Hepatocyte (in vitro differentiated cells): ENCODE results near the gene KCNQ1. TPM values are rescaled to one million over a fixed set of nuclear protein-coding genes. Genes with fewer than 3 reads are reported as not detected.

Source experiments
- DNase-seq: peaks from one replicate; pipeline ENCODE4 v3.0.0-alpha.2; 2016; ENCODE audit warnings: low spot score
- H2AFZ ChIP-seq: fragments of 200-600 bp; sonication (generic); 2 replicates; pipeline ENCODE4 v1.6.0; 2016; ENCODE audit warnings: antibody characterized with exemption, mild to moderate bottlenecking
- H3K27ac ChIP-seq: fragments of 200-600 bp; sonication (generic); 2 replicates; pipeline ENCODE4 v1.5.1; 2016; ENCODE audit warnings: mild to moderate bottlenecking
- H3K27me3 ChIP-seq: fragments of 200-600 bp; sonication (generic); 2 replicates; pipeline ENCODE4 v1.6.1; 2016
- H3K36me3 ChIP-seq: fragments of 200-600 bp; sonication (generic); replicated peaks from 2 replicates; pipeline ENCODE4 v1.5.1; 2016; ENCODE audit warnings: low read depth; ENCODE audit not compliant: insufficient read depth
- H3K4me1 ChIP-seq: fragments of 200-600 bp; sonication (generic); 2 replicates; pipeline ENCODE4 v1.5.1; 2016; ENCODE audit warnings: mild to moderate bottlenecking, moderate library complexity; ENCODE audit not compliant: insufficient read depth
- H3K4me2 ChIP-seq: fragments of 200-600 bp; sonication (generic); 2 replicates; pipeline ENCODE4 v1.6.0; 2016
- H3K4me3 ChIP-seq: fragments of 200-600 bp; sonication (generic); 2 replicates; pipeline ENCODE4 v1.5.1; 2016; ENCODE audit warnings: mild to moderate bottlenecking
- H3K79me2 ChIP-seq: fragments of 200-600 bp; sonication (generic); 2 replicates; pipeline ENCODE4 v1.6.0; 2017; ENCODE audit warnings: mild to moderate bottlenecking
- H3K9me2 ChIP-seq: fragments of 200-600 bp; sonication (generic); replicated peaks from 2 replicates; pipeline ENCODE4 v1.6.0; 2017; ENCODE audit warnings: mild to moderate bottlenecking; ENCODE audit not compliant: insufficient read depth
- H3K9me3 ChIP-seq: fragments of 200-600 bp; sonication (generic); 2 replicates; pipeline ENCODE4 v1.5.1; 2016; ENCODE audit warnings: low read depth, mild to moderate bottlenecking
- H4K20me1 ChIP-seq: fragments of 200-600 bp; sonication (generic); 2 replicates; pipeline ENCODE4 v1.6.0; 2016; ENCODE audit warnings: mild to moderate bottlenecking; ENCODE audit not compliant: insufficient read depth, poor library complexity, severe bottlenecking
- EZH2 ChIP-seq: fragments of 200-600 bp; sonication (generic); IDR thresholded peaks from 2 replicates; pipeline ENCODE4 v1.6.1; 2016; ENCODE audit warnings: antibody characterized with exemption, mild to moderate bottlenecking, borderline replicate concordance
- EZH2phosphoT487 ChIP-seq: fragments of 200-600 bp; sonication (generic); IDR thresholded peaks from one replicate; pipeline ENCODE4 v1.6.1; 2018; ENCODE audit warnings: antibody characterized with exemption, mild to moderate bottlenecking, low read depth, moderate library complexity; ENCODE audit not compliant: unreplicated experiment, severe bottlenecking
- WGBS: methylation state at CpG from one replicate; pipeline ENCODE4 v1.1.6; 2016; ENCODE audit warnings: low lambda C conversion rate; ENCODE audit errors: missing lambda C conversion rate; 5-methylcytosine and 5-hydroxymethylcytosine counted together
- polyA plus RNA-seq: library from polyadenylated mRNA; unstranded; fragments of >200 nt; fragmentation: Nextera tagmentation; extraction: Ambion mirVana; gene quantifications from 2 replicates; pipeline ENCODE4 v1.2.1, GENCODE V29; 2016
- total RNA-seq: library from RNA; depleted of rRNA; stranded (reverse); fragments of >200 nt; gene quantifications from 2 replicates; pipeline ENCODE4 v1.2.3, GENCODE V29; 2014
- TF ChIP-seq, protein P1 (sequence below): fragments of 200-600 bp; sonication (generic); IDR thresholded peaks from 2 replicates; pipeline ENCODE4 v1.5.1; 2016; ENCODE audit warnings: antibody characterized with exemption, mild to moderate bottlenecking; ENCODE audit not compliant: poor library complexity

Gene KCNQ1
- total and polyA plus RNA-seq, 2 experiments from 2014 or later: 1.8 to 6.4 TPM

GRCh38 chr11:2818503-2818902 is 373.7 kb downstream of the KCNQ1 start:
- Histone ChIP-seq H3K27ac (no peak overlapping the region), H3K27me3 (no peaks in the 10 kb centered on the region), H3K9me3 (no peaks in the 10 kb centered on the region), H4K20me1 (no peaks in the 10 kb centered on the region), H3K4me2 (no peak overlapping the region), H3K4me1 (peaks cover 11% of the 10 kb centered on the region), H3K79me2 (no peaks in the 10 kb centered on the region), H3K4me3 (no peak overlapping the region), H3K36me3 (no peaks in the 10 kb centered on the region), H3K9me2 (no peaks in the 10 kb centered on the region), H2AFZ (no peak overlapping the region)
- TF ChIP-seq EZH2 (no peak), EZH2phosphoT487 (no peak)
- TF ChIP-seq, protein P1, sequence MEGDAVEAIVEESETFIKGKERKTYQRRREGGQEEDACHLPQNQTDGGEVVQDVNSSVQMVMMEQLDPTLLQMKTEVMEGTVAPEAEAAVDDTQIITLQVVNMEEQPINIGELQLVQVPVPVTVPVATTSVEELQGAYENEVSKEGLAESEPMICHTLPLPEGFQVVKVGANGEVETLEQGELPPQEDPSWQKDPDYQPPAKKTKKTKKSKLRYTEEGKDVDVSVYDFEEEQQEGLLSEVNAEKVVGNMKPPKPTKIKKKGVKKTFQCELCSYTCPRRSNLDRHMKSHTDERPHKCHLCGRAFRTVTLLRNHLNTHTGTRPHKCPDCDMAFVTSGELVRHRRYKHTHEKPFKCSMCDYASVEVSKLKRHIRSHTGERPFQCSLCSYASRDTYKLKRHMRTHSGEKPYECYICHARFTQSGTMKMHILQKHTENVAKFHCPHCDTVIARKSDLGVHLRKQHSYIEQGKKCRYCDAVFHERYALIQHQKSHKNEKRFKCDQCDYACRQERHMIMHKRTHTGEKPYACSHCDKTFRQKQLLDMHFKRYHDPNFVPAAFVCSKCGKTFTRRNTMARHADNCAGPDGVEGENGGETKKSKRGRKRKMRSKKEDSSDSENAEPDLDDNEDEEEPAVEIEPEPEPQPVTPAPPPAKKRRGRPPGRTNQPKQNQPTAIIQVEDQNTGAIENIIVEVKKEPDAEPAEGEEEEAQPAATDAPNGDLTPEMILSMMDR: no peak
- 88% methylated on average over 5 of the region's 5 CpGs for WGBS
- DNase-seq: no peak

DNA sequence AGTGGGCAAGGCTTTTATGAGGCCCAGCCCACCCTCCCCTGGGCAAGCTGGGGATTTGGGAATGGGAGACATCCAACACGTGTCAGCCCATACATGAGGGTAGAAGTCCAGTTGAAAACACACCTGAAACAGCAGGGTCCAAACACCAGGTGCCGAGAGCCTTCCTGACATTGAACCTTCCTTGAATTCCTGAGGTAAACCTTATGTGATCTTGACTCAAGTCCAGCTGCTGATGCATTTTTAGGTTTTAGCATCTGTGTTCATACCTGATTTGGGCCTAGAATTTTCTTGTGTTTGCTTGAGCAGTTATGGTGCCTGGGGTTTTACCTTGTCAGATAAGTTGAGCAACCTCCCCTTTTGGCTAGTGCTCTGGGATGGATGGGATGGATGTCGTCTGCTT is 374.5 kb downstream of the KCNQ1 start:
- H3K9me2 ChIP-seq: no peaks in the 10 kb centered on the region
- no peak overlapping the region for H2AFZ ChIP-seq
- TF ChIP-seq EZH2: no peak
- TF ChIP-seq, protein P1: no peak
- TF ChIP-seq EZH2phosphoT487: no peak
- H3K27me3 ChIP-seq: no peaks in the 10 kb centered on the region
- no peaks in the 10 kb centered on the region for H3K36me3 ChIP-seq
- H3K4me2 ChIP-seq: no peak overlapping the region
- H4K20me1 ChIP-seq: no peaks in the 10 kb centered on the region
- H3K4me3 ChIP-seq: no peak overlapping the region
- H3K9me3 ChIP-seq: no peaks in the 10 kb centered on the region
- 92% methylated on average over 3 of the region's 3 CpGs for WGBS
- DNase-seq: no peak
- H3K79me2 ChIP-seq: no peaks in the 10 kb centered on the region
- H3K27ac ChIP-seq: no peak overlapping the region
- H3K4me1 ChIP-seq: peaks cover 13% of the 10 kb centered on the region

DNA sequence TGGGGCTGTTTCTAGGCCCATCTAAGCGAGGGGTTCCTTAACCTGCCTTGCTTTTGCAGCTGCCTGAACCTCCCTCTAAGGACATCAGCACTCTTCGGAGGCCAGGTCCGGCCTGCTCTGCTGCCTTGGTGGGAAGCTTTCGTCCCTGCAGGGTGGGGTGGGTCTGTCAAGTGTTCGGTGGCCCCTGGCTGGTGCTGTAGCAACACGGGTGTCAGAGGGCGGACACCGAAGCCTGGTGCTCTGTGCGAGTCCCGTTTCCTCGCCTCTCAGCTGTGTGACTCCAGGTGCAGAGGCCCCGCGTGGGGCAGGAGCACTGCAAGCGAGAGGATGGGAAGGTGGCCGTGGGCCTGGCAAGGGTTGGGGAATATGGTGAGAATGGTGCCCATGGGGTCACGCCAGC is 376.2 kb downstream of the KCNQ1 start:
- Histone ChIP-seq H3K4me1 (peaks cover 27% of the 10 kb centered on the region), H2AFZ (no peak overlapping the region), H3K4me2 (no peak overlapping the region), H3K27me3 (no peaks in the 10 kb centered on the region), H3K4me3 (no peak overlapping the region), H3K9me3 (no peaks in the 10 kb centered on the region), H3K79me2 (no peaks in the 10 kb centered on the region), H3K27ac (no peak overlapping the region), H4K20me1 (no peaks in the 10 kb centered on the region), H3K9me2 (no peaks in the 10 kb centered on the region), H3K36me3 (no peaks in the 10 kb centered on the region)
- TF ChIP-seq EZH2 (no peak), EZH2phosphoT487 (no peak)
- TF ChIP-seq, protein P1: no peak
- 96% methylated on average over 16 of the region's 16 CpGs for WGBS
- no peak for DNase-seq

GRCh38 chr11:2821891-2822290 is 377.1 kb downstream of the KCNQ1 start:
- H3K4me1 ChIP-seq: peaks cover 30% of the 10 kb centered on the region
- 96% methylated on average over 8 of the region's 8 CpGs for WGBS
- H3K4me2 ChIP-seq: no peak overlapping the region
- H2AFZ ChIP-seq: no peak overlapping the region
- TF ChIP-seq EZH2phosphoT487: no peak
- TF ChIP-seq EZH2: no peak
- TF ChIP-seq, protein P1: no peak
- no peaks in the 10 kb centered on the region for H3K27me3 ChIP-seq
- no peaks in the 10 kb centered on the region for H3K9me3 ChIP-seq
- H3K9me2 ChIP-seq: no peaks in the 10 kb centered on the region
- H3K4me3 ChIP-seq: no peak overlapping the region
- H3K27ac ChIP-seq: no peak overlapping the region
- H3K79me2 ChIP-seq: no peaks in the 10 kb centered on the region
- DNase-seq: no peak
- H3K36me3 ChIP-seq: no peaks in the 10 kb centered on the region
- H4K20me1 ChIP-seq: no peaks in the 10 kb centered on the region
